PFSK-1 (cell line): ENCODE data around the gene HACD2.

Experiments used
- FOXP2 ChIP-seq: optimal IDR thresholded peaks from 2 replicates; pipeline ENCODE3; 2011; ENCODE audit warnings: borderline replicate concordance, control low read depth, inconsistent platforms; ENCODE audit not compliant: insufficient read depth; ENCODE audit errors: extremely low read length, extremely low read depth
- POLR2AphosphoS5 ChIP-seq: IDR thresholded peaks from 2 replicates; pipeline ENCODE4 v1.6.1; 2012; ENCODE audit warnings: low read depth, mild to moderate bottlenecking, control low read depth, low read length, moderate library complexity
- TAF1 ChIP-seq: IDR thresholded peaks from 2 replicates; pipeline ENCODE4 v1.6.1; 2012; ENCODE audit warnings: low read length, control low read depth, borderline replicate concordance; ENCODE audit not compliant: insufficient read depth
- TF ChIP-seq, protein P1 (sequence below), 2 experiments: IDR thresholded peaks; 2 replicates each; pipeline versions ENCODE4 v1.6.1 to v1.8.0; 2011 to 2012; ENCODE audit warnings: low read depth in 2 of 2, low read length in 2 of 2, control low read depth in 1 of 2, inconsistent platforms in 1 of 2, mild to moderate bottlenecking in 1 of 2, moderate library complexity in 1 of 2; ENCODE audit not compliant: insufficient read depth in 1 of 2

GRCh38 chr3:123626881-123627280 is 42.0 kb upstream of the HACD2 start:
- TF ChIP-seq FOXP2 = no peak
- no peak for TF ChIP-seq POLR2AphosphoS5
- no peak for TF ChIP-seq TAF1
- TF ChIP-seq, protein P1, sequence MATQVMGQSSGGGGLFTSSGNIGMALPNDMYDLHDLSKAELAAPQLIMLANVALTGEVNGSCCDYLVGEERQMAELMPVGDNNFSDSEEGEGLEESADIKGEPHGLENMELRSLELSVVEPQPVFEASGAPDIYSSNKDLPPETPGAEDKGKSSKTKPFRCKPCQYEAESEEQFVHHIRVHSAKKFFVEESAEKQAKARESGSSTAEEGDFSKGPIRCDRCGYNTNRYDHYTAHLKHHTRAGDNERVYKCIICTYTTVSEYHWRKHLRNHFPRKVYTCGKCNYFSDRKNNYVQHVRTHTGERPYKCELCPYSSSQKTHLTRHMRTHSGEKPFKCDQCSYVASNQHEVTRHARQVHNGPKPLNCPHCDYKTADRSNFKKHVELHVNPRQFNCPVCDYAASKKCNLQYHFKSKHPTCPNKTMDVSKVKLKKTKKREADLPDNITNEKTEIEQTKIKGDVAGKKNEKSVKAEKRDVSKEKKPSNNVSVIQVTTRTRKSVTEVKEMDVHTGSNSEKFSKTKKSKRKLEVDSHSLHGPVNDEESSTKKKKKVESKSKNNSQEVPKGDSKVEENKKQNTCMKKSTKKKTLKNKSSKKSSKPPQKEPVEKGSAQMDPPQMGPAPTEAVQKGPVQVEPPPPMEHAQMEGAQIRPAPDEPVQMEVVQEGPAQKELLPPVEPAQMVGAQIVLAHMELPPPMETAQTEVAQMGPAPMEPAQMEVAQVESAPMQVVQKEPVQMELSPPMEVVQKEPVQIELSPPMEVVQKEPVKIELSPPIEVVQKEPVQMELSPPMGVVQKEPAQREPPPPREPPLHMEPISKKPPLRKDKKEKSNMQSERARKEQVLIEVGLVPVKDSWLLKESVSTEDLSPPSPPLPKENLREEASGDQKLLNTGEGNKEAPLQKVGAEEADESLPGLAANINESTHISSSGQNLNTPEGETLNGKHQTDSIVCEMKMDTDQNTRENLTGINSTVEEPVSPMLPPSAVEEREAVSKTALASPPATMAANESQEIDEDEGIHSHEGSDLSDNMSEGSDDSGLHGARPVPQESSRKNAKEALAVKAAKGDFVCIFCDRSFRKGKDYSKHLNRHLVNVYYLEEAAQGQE (IDR thresholded peaks at IDR 0.05; ENCODE audit: insufficient read depth in 1 of 2, low read depth in 2 of 2, low read length in 2 of 2) = no peak
